ENCODE data around the gene INO80D.

The INO80D gene

DNA sequence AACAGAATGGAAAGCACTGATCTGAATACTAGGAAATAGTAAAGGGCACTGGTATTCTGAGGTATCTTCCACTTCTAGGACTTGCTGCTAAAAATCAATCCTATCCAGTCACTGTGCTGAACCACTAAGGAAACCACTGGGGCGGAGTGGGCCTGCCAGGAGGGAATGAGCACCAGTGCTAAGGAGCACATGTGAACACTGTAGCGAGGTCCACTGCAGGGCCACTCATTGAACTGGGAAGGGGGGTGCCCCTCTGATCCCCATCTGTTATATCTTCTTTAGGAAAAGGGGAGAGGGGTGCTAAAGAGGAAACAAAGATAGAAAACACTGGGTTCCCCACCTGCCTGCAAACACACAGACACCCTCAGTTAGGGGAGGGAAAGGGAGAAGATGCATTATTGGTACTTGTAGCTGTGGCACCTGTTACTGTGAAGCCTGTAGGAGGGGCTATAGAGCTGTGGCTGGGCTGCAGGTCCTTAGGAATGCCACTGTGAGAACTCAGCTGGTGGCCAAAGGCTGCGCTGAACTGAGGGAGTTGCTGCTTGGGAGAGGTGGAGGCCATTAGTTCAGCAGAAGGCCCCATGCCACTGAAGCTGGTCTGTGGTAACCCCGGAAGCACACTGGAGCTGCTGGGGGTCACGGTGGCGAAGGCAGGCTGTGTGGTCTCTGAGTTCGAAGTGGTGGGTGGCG, 81.8 kb downstream of the INO80D start:
- Histone ChIP-seq H4K91ac (ENCODE audit: low read depth, low read length) (no peak overlapping the region), H3K4ac (ENCODE audit: low read depth, low read length) (no peak overlapping the region), H2BK120ac (ENCODE audit: insufficient read depth, low read length, poor library complexity) (no peak overlapping the region), H3K18ac (ENCODE audit: low read length) (no peak overlapping the region), H3K27ac (ENCODE audit: low read depth, low read length) (no peak overlapping the region), H2AK5ac (ENCODE audit: low read length) (no peak overlapping the region), H3K36me3 (ENCODE audit: control insufficient read depth in 1 of 2, insufficient read depth in 2 of 2, low read length in 2 of 2) (peaks cover 19 to 22% of the 10 kb centered on the region in 2 experiments), H3K9ac (ENCODE audit: low read length) (no peak overlapping the region), H3K23ac (ENCODE audit: low read length) (no peak overlapping the region), H2BK12ac (ENCODE audit: low read length) (no peak overlapping the region), H3K4me1 (ENCODE audit: control insufficient read depth in 1 of 2, insufficient read depth in 2 of 2, low read length in 2 of 2) (no peaks in the 10 kb centered on the region), H3K4me3 (ENCODE audit: low read depth, low read length) (no peak overlapping the region), H4K8ac (ENCODE audit: low read depth, low read length) (no peak overlapping the region), H3K9me3 (ENCODE audit: insufficient read depth, low read depth, low read length) (no peaks in the 10 kb centered on the region), H3K79me2 (ENCODE audit: control insufficient read depth, insufficient read depth, low read length, poor library complexity) (no peaks in the 10 kb centered on the region), H3K79me1 (ENCODE audit: low read length) (no peaks in the 10 kb centered on the region), H2BK5ac (ENCODE audit: low read depth, low read length, poor library complexity) (no peak overlapping the region), H3K4me2 (ENCODE audit: low read length) (no peak overlapping the region), H2AFZ (ENCODE audit: insufficient read depth, low read length, poor library complexity) (no peak overlapping the region), H3K27me3 (ENCODE audit: insufficient read depth, low read length) (no peaks in the 10 kb centered on the region), H4K12ac (ENCODE audit: low read depth, low read length) (no peak overlapping the region), H3K14ac (ENCODE audit: low read length) (no peak overlapping the region)
- DNase-seq = peak; percentile 35 to 54
- WGBS (ENCODE audit: extremely low coverage, insufficient coverage, insufficient read length) = no CpG with 5 or more reads among the region's 8 CpGs

DNA sequence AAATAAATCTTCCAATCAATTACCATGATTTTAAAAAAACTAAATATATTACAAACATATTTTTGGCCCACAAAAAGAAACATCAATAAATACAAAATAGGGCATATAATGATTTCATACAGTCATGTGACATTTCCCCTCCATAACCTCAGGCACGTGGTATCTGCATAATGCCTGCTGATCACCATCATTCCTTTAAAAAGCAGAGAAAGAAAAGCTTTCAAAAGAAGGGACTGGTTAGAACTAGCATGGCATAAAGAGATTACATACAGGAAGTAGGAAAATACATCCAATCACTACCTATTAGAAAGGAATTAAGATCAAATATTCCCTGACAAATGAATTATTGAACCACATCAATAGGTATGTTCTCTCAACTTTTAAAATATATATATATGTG, 83.5 kb downstream of the INO80D start:
- Histone ChIP-seq H4K91ac (ENCODE audit: low read depth, low read length) (no peak overlapping the region), H3K4me1 (ENCODE audit: control insufficient read depth in 1 of 2, insufficient read depth in 2 of 2, low read length in 2 of 2) (no peaks in the 10 kb centered on the region), H3K9me3 (ENCODE audit: insufficient read depth, low read depth, low read length) (no peaks in the 10 kb centered on the region), H3K14ac (ENCODE audit: low read length) (no peak overlapping the region), H2BK5ac (ENCODE audit: low read depth, low read length, poor library complexity) (no peak overlapping the region), H2AK5ac (ENCODE audit: low read length) (no peak overlapping the region), H2BK12ac (ENCODE audit: low read length) (no peak overlapping the region), H3K27me3 (ENCODE audit: insufficient read depth, low read length) (no peaks in the 10 kb centered on the region), H3K9ac (ENCODE audit: low read length) (no peak overlapping the region), H4K12ac (ENCODE audit: low read depth, low read length) (no peak overlapping the region), H3K18ac (ENCODE audit: low read length) (no peak overlapping the region), H3K36me3 (ENCODE audit: control insufficient read depth in 1 of 2, insufficient read depth in 2 of 2, low read length in 2 of 2) (peaks cover 18 to 20% of the 10 kb centered on the region in 2 experiments), H3K4me3 (ENCODE audit: low read depth, low read length) (no peak overlapping the region), H3K23ac (ENCODE audit: low read length) (no peak overlapping the region), H2BK120ac (ENCODE audit: insufficient read depth, low read length, poor library complexity) (no peak overlapping the region), H4K8ac (ENCODE audit: low read depth, low read length) (no peak overlapping the region), H3K4me2 (ENCODE audit: low read length) (no peak overlapping the region), H3K79me1 (ENCODE audit: low read length) (no peaks in the 10 kb centered on the region), H3K4ac (ENCODE audit: low read depth, low read length) (no peak overlapping the region), H3K27ac (ENCODE audit: low read depth, low read length) (no peak overlapping the region), H3K79me2 (ENCODE audit: control insufficient read depth, insufficient read depth, low read length, poor library complexity) (no peaks in the 10 kb centered on the region), H2AFZ (ENCODE audit: insufficient read depth, low read length, poor library complexity) (no peak overlapping the region)
- no CpG with 5 or more reads among the region's 1 CpG for WGBS (ENCODE audit: extremely low coverage, insufficient coverage, insufficient read length)
- no peak for DNase-seq

DNA sequence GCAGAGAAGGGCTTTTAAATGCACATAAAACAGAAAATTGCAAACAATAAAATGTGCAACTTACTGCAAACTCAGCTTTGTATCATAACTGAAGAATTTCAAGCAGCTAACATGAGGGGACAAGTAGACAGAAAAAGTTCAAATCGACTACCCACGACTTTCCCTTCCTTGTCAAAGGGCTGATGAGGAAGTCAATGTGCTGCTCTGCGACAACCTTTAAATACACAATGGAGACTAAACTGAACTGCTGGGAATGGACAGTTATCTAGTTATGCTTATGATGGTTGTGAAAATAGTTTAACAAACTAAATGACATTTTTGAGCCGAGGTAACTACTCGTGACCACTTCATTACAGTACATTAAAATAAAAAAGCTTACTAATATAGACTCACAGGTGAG, 84.1 kb downstream of the INO80D start:
- DNase-seq = no peak
- Histone ChIP-seq H3K79me2 (ENCODE audit: control insufficient read depth, insufficient read depth, low read length, poor library complexity) (no peaks in the 10 kb centered on the region), H3K9me3 (ENCODE audit: insufficient read depth, low read depth, low read length) (no peaks in the 10 kb centered on the region), H3K23ac (ENCODE audit: low read length) (no peak overlapping the region), H2BK5ac (ENCODE audit: low read depth, low read length, poor library complexity) (no peak overlapping the region), H3K79me1 (ENCODE audit: low read length) (no peaks in the 10 kb centered on the region), H3K14ac (ENCODE audit: low read length) (no peak overlapping the region), H3K18ac (ENCODE audit: low read length) (no peak overlapping the region), H3K4ac (ENCODE audit: low read depth, low read length) (no peak overlapping the region), H3K4me1 (ENCODE audit: control insufficient read depth in 1 of 2, insufficient read depth in 2 of 2, low read length in 2 of 2) (no peaks in the 10 kb centered on the region), H2AFZ (ENCODE audit: insufficient read depth, low read length, poor library complexity) (no peak overlapping the region), H3K4me2 (ENCODE audit: low read length) (no peak overlapping the region), H4K8ac (ENCODE audit: low read depth, low read length) (no peak overlapping the region), H3K4me3 (ENCODE audit: low read depth, low read length) (no peak overlapping the region), H2BK12ac (ENCODE audit: low read length) (no peak overlapping the region), H3K27ac (ENCODE audit: low read depth, low read length) (no peak overlapping the region), H2BK120ac (ENCODE audit: insufficient read depth, low read length, poor library complexity) (no peak overlapping the region), H3K9ac (ENCODE audit: low read length) (no peak overlapping the region), H2AK5ac (ENCODE audit: low read length) (no peak overlapping the region), H3K27me3 (ENCODE audit: insufficient read depth, low read length) (no peaks in the 10 kb centered on the region), H4K12ac (ENCODE audit: low read depth, low read length) (no peak overlapping the region), H4K91ac (ENCODE audit: low read depth, low read length) (no peak overlapping the region), H3K36me3 (ENCODE audit: control insufficient read depth in 1 of 2, insufficient read depth in 2 of 2, low read length in 2 of 2) (peaks cover 15 to 20% of the 10 kb centered on the region in 2 experiments)
- no CpG with 5 or more reads among the region's 5 CpGs for WGBS (ENCODE audit: extremely low coverage, insufficient coverage, insufficient read length)

DNA sequence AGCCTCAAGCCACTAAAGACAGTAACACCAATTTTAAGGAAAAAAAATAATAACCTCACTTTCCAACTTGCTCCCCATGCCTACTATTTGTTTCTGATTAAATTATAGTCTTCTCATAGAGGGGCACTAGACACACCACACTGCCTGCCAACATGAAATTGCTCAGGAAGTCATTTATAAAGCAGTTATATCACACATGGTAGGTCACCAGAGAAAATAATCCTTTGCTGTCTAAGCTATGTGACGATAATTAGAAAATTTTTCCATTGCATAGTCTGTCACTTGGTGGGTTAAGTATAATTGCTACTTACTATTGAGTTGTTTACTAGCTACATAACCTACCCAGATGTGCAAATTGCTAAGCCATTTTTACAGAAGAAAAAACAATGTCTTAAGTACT, 85.2 kb downstream of the INO80D start:
- no peak overlapping the region for H2BK12ac ChIP-seq (ENCODE audit: low read length)
- no peak overlapping the region for H3K23ac ChIP-seq (ENCODE audit: low read length)
- H3K4me3 ChIP-seq (ENCODE audit: low read depth, low read length) = no peak overlapping the region

More for the DNA sequence above, 85.2 kb downstream of the INO80D start:
- Histone ChIP-seq H3K4me1 (ENCODE audit: control insufficient read depth in 1 of 2, insufficient read depth in 2 of 2, low read length in 2 of 2) (no peaks in the 10 kb centered on the region), H3K79me1 (ENCODE audit: low read length) (no peaks in the 10 kb centered on the region), H3K18ac (ENCODE audit: low read length) (no peak overlapping the region), H3K79me2 (ENCODE audit: control insufficient read depth, insufficient read depth, low read length, poor library complexity) (no peaks in the 10 kb centered on the region), H2AK5ac (ENCODE audit: low read length) (no peak overlapping the region), H3K4me2 (ENCODE audit: low read length) (no peak overlapping the region), H3K4ac (ENCODE audit: low read depth, low read length) (no peak overlapping the region), H3K27me3 (ENCODE audit: insufficient read depth, low read length) (no peaks in the 10 kb centered on the region), H4K8ac (ENCODE audit: low read depth, low read length) (no peak overlapping the region), H3K27ac (ENCODE audit: low read depth, low read length) (no peak overlapping the region), H3K9me3 (ENCODE audit: insufficient read depth, low read depth, low read length) (no peaks in the 10 kb centered on the region), H4K12ac (ENCODE audit: low read depth, low read length) (no peak overlapping the region), H2AFZ (ENCODE audit: insufficient read depth, low read length, poor library complexity) (no peak overlapping the region), H2BK120ac (ENCODE audit: insufficient read depth, low read length, poor library complexity) (no peak overlapping the region), H3K9ac (ENCODE audit: low read length) (no peak overlapping the region), H4K91ac (ENCODE audit: low read depth, low read length) (no peak overlapping the region), H2BK5ac (ENCODE audit: low read depth, low read length, poor library complexity) (no peak overlapping the region), H3K36me3 (ENCODE audit: control insufficient read depth in 1 of 2, insufficient read depth in 2 of 2, low read length in 2 of 2) (peaks cover 12 to 20% of the 10 kb centered on the region in 2 experiments), H3K14ac (ENCODE audit: low read length) (no peak overlapping the region)
- no CpG with 5 or more reads among the region's 1 CpG for whole genome bisulfite sequencing (ENCODE audit: extremely low coverage, insufficient coverage, insufficient read length)
- DNase-seq = no peak
